Epithelial cell of prostate (primary cell): ENCODE results near the gene MIOS.
A peak's percentile ranks its signal among the peaks of the same experiment; 100 is the strongest.

Experiments used
- DNase-seq: peaks from one replicate; pipeline ENCODE4 v3.0.0-alpha.2; 2011; ENCODE audit warnings: low read depth, low spot score
- H3K27ac ChIP-seq: fragments of 450-650 bp; 2 replicates; pipeline ENCODE4 v1.5.1; 2017; ENCODE audit warnings: mild to moderate bottlenecking

Gene MIOS

GRCh38 chr7:7581531-7582179, 15.0 kb downstream of the MIOS start:
- no peak for DNase-seq

GRCh38 chr7:7582596-7582995, 15.9 kb downstream of the MIOS start:
- H3K27ac ChIP-seq, result no peak overlapping the region
- no peak for DNase-seq

More at GRCh38 chr7:7581531-7582179, 15.0 kb downstream of the MIOS start:
- H3K27ac ChIP-seq, result no peak overlapping the region

GRCh38 chr7:7583731-7584130, 17.0 kb downstream of the MIOS start:
- DNase-seq, result no peak
- no peak overlapping the region for H3K27ac ChIP-seq

- no peak for DNase-seq
- no peak overlapping the region for H3K27ac ChIP-seq
These were observed 18.0 kb downstream of the MIOS start for GRCh38 chr7:7584653-7585052.

- DNase-seq, result no peak
- no peak overlapping the region for H3K27ac ChIP-seq
These were observed 18.7 kb downstream of the MIOS start for GRCh38 chr7:7585241-7585928.

GRCh38 chr7:7595451-7595850, 28.8 kb downstream of the MIOS start:
- no peak overlapping the region for H3K27ac ChIP-seq
- DNase-seq, result no peak

- H3K27ac ChIP-seq, result no peak overlapping the region
- no peak for DNase-seq
These were observed 29.5 kb downstream of the MIOS start for GRCh38 chr7:7596176-7596575.

- DNase-seq, result no peak
These were observed 40.3 kb downstream of the MIOS start for GRCh38 chr7:7607010-7607409.

GRCh38 chr7:7609330-7609729, 42.6 kb downstream of the MIOS start:
- H3K27ac ChIP-seq, result no peak overlapping the region
- DNase-seq, result no peak

More at GRCh38 chr7:7607010-7607409, 40.3 kb downstream of the MIOS start:
- no peak overlapping the region for H3K27ac ChIP-seq

- H3K27ac ChIP-seq, result no peak overlapping the region
- DNase-seq, result no peak
These were observed 45.8 kb downstream of the MIOS start for GRCh38 chr7:7612519-7612918.

- DNase-seq, result no peak
- no peak overlapping the region for H3K27ac ChIP-seq
These were observed 46.5 kb downstream of the MIOS start for GRCh38 chr7:7613210-7613609.

- DNase-seq, result no peak
- H3K27ac ChIP-seq, result no peak overlapping the region
These were observed 47.5 kb downstream of the MIOS start for GRCh38 chr7:7614018-7614741.

- no peak overlapping the region for H3K27ac ChIP-seq
- DNase-seq, result no peak
These were observed 50.9 kb downstream of the MIOS start for GRCh38 chr7:7617550-7617949.

GRCh38 chr7:7618410-7618809, 51.7 kb downstream of the MIOS start:
- DNase-seq, result no peak
- H3K27ac ChIP-seq, result no peak overlapping the region

GRCh38 chr7:7620236-7620635, 53.6 kb downstream of the MIOS start:
- DNase-seq, result no peak
- H3K27ac ChIP-seq, result no peak overlapping the region

GRCh38 chr7:7620644-7621210, 54.0 kb downstream of the MIOS start:
- DNase-seq, result no peak
- H3K27ac ChIP-seq, result no peak overlapping the region

- H3K27ac ChIP-seq, result no peak overlapping the region
- no peak for DNase-seq
These were observed 61.8 kb downstream of the MIOS start for GRCh38 chr7:7628476-7628875.

GRCh38 chr7:7630626-7631329, 64.1 kb downstream of the MIOS start:
- H3K27ac ChIP-seq, result no peak overlapping the region
- DNase-seq, result no peak

- DNase-seq, result no peak
These were observed 72.7 kb downstream of the MIOS start for GRCh38 chr7:7639421-7639820.

GRCh38 chr7:7639847-7640220, 73.2 kb downstream of the MIOS start:
- DNase-seq, result no peak
- H3K27ac ChIP-seq, result peak overlapping the region; percentile 77

More at GRCh38 chr7:7639421-7639820, 72.7 kb downstream of the MIOS start:
- H3K27ac ChIP-seq, result peak overlapping the region; percentile 77
